AG09309 (cell line): ENCODE results near the gene TBC1D23.
A peak's percentile ranks its signal among the peaks of the same experiment; 100 is the strongest.
"Not testable (repeated sequence)": the region's sequence is repeated elsewhere in the genome, so short reads cannot be mapped to it uniquely, and the experiment has no call there.

Experiments used
- DNase-seq: peaks from one replicate; pipeline ENCODE4 v3.0.0-alpha.2; 2010; ENCODE audit warnings: low read depth
- H3K4me3 ChIP-seq: 2 replicates; pipeline ENCODE4 v1.5.1; 2011; ENCODE audit warnings: mild to moderate bottlenecking, low read depth, low read length, moderate library complexity; ENCODE audit not compliant: control insufficient read depth
- CTCF ChIP-seq: IDR thresholded peaks from 2 replicates; pipeline ENCODE4 v1.5.1; 2011; ENCODE audit warnings: mild to moderate bottlenecking, low read depth, low read length, inconsistent platforms; ENCODE audit not compliant: insufficient read depth, control insufficient read depth; ENCODE audit errors: missing control alignments

Gene TBC1D23

GRCh38 chr3:100331660-100332059 lies 70.9 kb downstream of the TBC1D23 start:
- no peak for TF ChIP-seq CTCF
- no peak for DNase-seq
- no peak overlapping the region for H3K4me3 ChIP-seq

- no peak for TF ChIP-seq CTCF
- H3K4me3 ChIP-seq = no peak overlapping the region
- no peak for DNase-seq
These were observed 72.3 kb downstream of the TBC1D23 start for GRCh38 chr3:100333051-100333450.

- DNase-seq = no peak
- peak overlapping the region; percentile 74 for H3K4me3 ChIP-seq
- TF ChIP-seq CTCF = no peak
These were observed 73.2 kb downstream of the TBC1D23 start for GRCh38 chr3:100333970-100334487.

GRCh38 chr3:100334488-100335351 lies 73.9 kb downstream of the TBC1D23 start, which contains the start of gene NIT2:
NIT2 (plus strand) TSS chr3:100334757; CDS start chr3:100334792, 35 bp downstream.
- no peak for DNase-seq
- TF ChIP-seq CTCF = no peak
- peak within 1 kb of the TSS; percentile 74 for H3K4me3 ChIP-seq

- peak overlapping the region; percentile 74 for H3K4me3 ChIP-seq
- no peak for DNase-seq
- TF ChIP-seq CTCF = no peak
These were observed 74.6 kb downstream of the TBC1D23 start for GRCh38 chr3:100335434-100335833.

GRCh38 chr3:100336229-100336628 lies 75.4 kb downstream of the TBC1D23 start:
- H3K4me3 ChIP-seq, DNase-seq: not testable (repeated sequence)

- no peak overlapping the region for H3K4me3 ChIP-seq
- TF ChIP-seq CTCF = no peak
- DNase-seq = no peak
These were observed 78.1 kb downstream of the TBC1D23 start for GRCh38 chr3:100338911-100339310.
